ENCODE results near the gene ATP9B.

Gene ATP9B

GRCh38 chr18:79195716-79196683, 126.8 kb downstream of the ATP9B start:
- in situ Hi-C loops (cut with HindIII; ENCODE audit: low sequenced_read_pairs): no loop called here

GRCh38 chr18:79197531-79197930, 128.3 kb downstream of the ATP9B start:
- in situ Hi-C loops (cut with HindIII; ENCODE audit: low sequenced_read_pairs): no loop called here

- in situ Hi-C loops (cut with HindIII; ENCODE audit: low sequenced_read_pairs): no loop called here
Measured at GRCh38 chr18:79199691-79200374, 130.6 kb downstream of the ATP9B start.

GRCh38 chr18:79200546-79201268, 131.5 kb downstream of the ATP9B start:
- in situ Hi-C loops (cut with HindIII; ENCODE audit: low sequenced_read_pairs): no loop called here

GRCh38 chr18:79203017-79203605, 133.9 kb downstream of the ATP9B start:
- in situ Hi-C loops (cut with HindIII; ENCODE audit: low sequenced_read_pairs): no loop called here

- in situ Hi-C loops (cut with HindIII; ENCODE audit: low sequenced_read_pairs): no loop called here
Measured at GRCh38 chr18:79204889-79205807, 136.0 kb downstream of the ATP9B start.

- in situ Hi-C loops (cut with HindIII; ENCODE audit: low sequenced_read_pairs): no loop called here
Measured at GRCh38 chr18:79206444-79206843, 137.2 kb downstream of the ATP9B start.

GRCh38 chr18:79208906-79209305, 139.7 kb downstream of the ATP9B start:
- in situ Hi-C loops (cut with HindIII; ENCODE audit: low sequenced_read_pairs): no loop called here

GRCh38 chr18:79210002-79210910, 141.1 kb downstream of the ATP9B start:
- in situ Hi-C loops (cut with HindIII; ENCODE audit: low sequenced_read_pairs): no loop called here

- in situ Hi-C loops (cut with HindIII; ENCODE audit: low sequenced_read_pairs): no loop called here
Measured at GRCh38 chr18:79211844-79212243, 142.7 kb downstream of the ATP9B start.

GRCh38 chr18:79214056-79214455, 144.9 kb downstream of the ATP9B start:
- in situ Hi-C loops (cut with HindIII; ENCODE audit: low sequenced_read_pairs): no loop called here

GRCh38 chr18:79216176-79216575, 147.0 kb downstream of the ATP9B start:
- in situ Hi-C loops (cut with HindIII; ENCODE audit: low sequenced_read_pairs): no loop called here

GRCh38 chr18:79217979-79218604, 148.9 kb downstream of the ATP9B start:
- in situ Hi-C loops (cut with HindIII; ENCODE audit: low sequenced_read_pairs): no loop called here

- in situ Hi-C loops (cut with HindIII; ENCODE audit: low sequenced_read_pairs): no loop called here
Measured at GRCh38 chr18:79218605-79219190, 149.5 kb downstream of the ATP9B start.

GRCh38 chr18:79221136-79221535, 151.9 kb downstream of the ATP9B start:
- in situ Hi-C loops (cut with HindIII; ENCODE audit: low sequenced_read_pairs): no loop called here

- in situ Hi-C loops (cut with HindIII; ENCODE audit: low sequenced_read_pairs): no loop called here
Measured at GRCh38 chr18:79222790-79223189, 153.6 kb downstream of the ATP9B start.

GRCh38 chr18:79223431-79223830, 154.2 kb downstream of the ATP9B start:
- in situ Hi-C loops (cut with HindIII; ENCODE audit: low sequenced_read_pairs): no loop called here

- in situ Hi-C loops (cut with HindIII; ENCODE audit: low sequenced_read_pairs): no loop called here
Measured at GRCh38 chr18:79224381-79224780, 155.2 kb downstream of the ATP9B start.
